Measurements from ENCODE around the gene CSNK2A1.

The CSNK2A1 gene

GRCh38 chr20:543369-544152 lies at the start of gene CSNK2A1:
CSNK2A1 (minus strand) TSS chr20:543790; CDS start chr20:508551, 35,239 bp downstream.
- TF ChIP-seq NFIC (IDR thresholded peaks at IDR 0.05) (no peak), MAX (IDR thresholded peaks at IDR 0.05) (peak; percentile 69), TCF12 (IDR thresholded peaks at IDR 0.05; ENCODE audit: low read depth) (0 out of 2 replicates have a peak, but pooled peaks have one; percentile 15), REST (IDR thresholded peaks at IDR 0.05; ENCODE audit: low read depth) (no peak), FOXM1 (IDR thresholded peaks at IDR 0.05; ENCODE audit: borderline replicate concordance, low read depth) (0 out of 2 replicates have a peak, but pooled peaks have one; percentile 9), YY1 (IDR thresholded peaks at IDR 0.05; ENCODE audit: low read depth) (peak; percentile 95), RAD21 (IDR thresholded peaks at IDR 0.05; ENCODE audit: low read depth) (no peak), EP300 (IDR thresholded peaks at IDR 0.05; ENCODE audit: borderline replicate concordance) (peak; percentile 62; the same call in 1 of the 2 replicates), EGR1 (IDR thresholded peaks at IDR 0.05) (peak; percentile 53; the same call in 1 of the 2 replicates), USF1 (IDR thresholded peaks at IDR 0.05) (no peak; the same call in 1 of the 2 replicates), ZBTB7A (IDR thresholded peaks at IDR 0.05; ENCODE audit: low read depth) (no peak), CEBPB (IDR thresholded peaks at IDR 0.05) (no peak), TEAD4 (IDR thresholded peaks at IDR 0.05) (peak; percentile 35; the same call in 1 of the 2 replicates), TAF1 (IDR thresholded peaks at IDR 0.05; ENCODE audit: low read depth) (peak; percentile 92), CREB1 (IDR thresholded peaks at IDR 0.05; ENCODE audit: low read depth) (no peak)

- no peak for TF ChIP-seq TEAD4 (IDR thresholded peaks at IDR 0.05)
- no peak for TF ChIP-seq TAF1 (IDR thresholded peaks at IDR 0.05; ENCODE audit: low read depth)
- no peak for TF ChIP-seq YY1 (IDR thresholded peaks at IDR 0.05; ENCODE audit: low read depth)
- no peak for TF ChIP-seq EGR1 (IDR thresholded peaks at IDR 0.05)
- TF ChIP-seq RAD21 (IDR thresholded peaks at IDR 0.05; ENCODE audit: low read depth), result no peak
- no peak for TF ChIP-seq EP300 (IDR thresholded peaks at IDR 0.05; ENCODE audit: borderline replicate concordance)
- no peak for TF ChIP-seq REST (IDR thresholded peaks at IDR 0.05; ENCODE audit: low read depth)
- TF ChIP-seq ZBTB7A (IDR thresholded peaks at IDR 0.05; ENCODE audit: low read depth), result no peak
- TF ChIP-seq NFIC (IDR thresholded peaks at IDR 0.05), result no peak
- no peak for TF ChIP-seq FOXM1 (IDR thresholded peaks at IDR 0.05; ENCODE audit: borderline replicate concordance, low read depth)
- no peak for TF ChIP-seq MAX (IDR thresholded peaks at IDR 0.05)
- no peak for TF ChIP-seq USF1 (IDR thresholded peaks at IDR 0.05)
These were observed 48.9 kb upstream of the CSNK2A1 start for GRCh38 chr20:592506-592905.

- TF ChIP-seq ZBTB7A (IDR thresholded peaks at IDR 0.05; ENCODE audit: low read depth) (no peak), EP300 (IDR thresholded peaks at IDR 0.05; ENCODE audit: borderline replicate concordance) (no peak)
These were observed 48.4 kb upstream of the CSNK2A1 start for GRCh38 chr20:591941-592340.

GRCh38 chr20:588932-589672 lies 45.5 kb upstream of the CSNK2A1 start:
- TF ChIP-seq REST (IDR thresholded peaks at IDR 0.05; ENCODE audit: low read depth), result no peak
- peak; percentile 80 for TF ChIP-seq USF1 (IDR thresholded peaks at IDR 0.05)

Data from Ishikawa (cell line).